Measurements from ENCODE around the gene MAGEF1.

Gene MAGEF1

GRCh38 chr3:184690192-184690883 lies 21.5 kb downstream of the MAGEF1 start:
- no peak for TF ChIP-seq REST (IDR thresholded peaks at IDR 0.05; ENCODE audit: insufficient read depth in 1 of 2, low read depth in 2 of 2, low read length in 2 of 2)
- no peak for TF ChIP-seq POLR2AphosphoS5 (IDR thresholded peaks at IDR 0.05; ENCODE audit: low read depth, low read length)
- no peak for TF ChIP-seq SIN3A (IDR thresholded peaks at IDR 0.05; ENCODE audit: borderline replicate concordance, insufficient read depth, low read length)
- no peak for TF ChIP-seq FOXP2 (optimal IDR thresholded peaks at IDR 0.05; ENCODE audit: borderline replicate concordance, extremely low read depth, extremely low read length, insufficient read depth)
- TF ChIP-seq TAF1 (IDR thresholded peaks at IDR 0.05; ENCODE audit: borderline replicate concordance, insufficient read depth, low read length) = no peak

- TF ChIP-seq TAF1 (IDR thresholded peaks at IDR 0.05; ENCODE audit: borderline replicate concordance, insufficient read depth, low read length) = no peak
- no peak for TF ChIP-seq REST (IDR thresholded peaks at IDR 0.05; ENCODE audit: insufficient read depth in 1 of 2, low read depth in 2 of 2, low read length in 2 of 2)
- no peak for TF ChIP-seq POLR2AphosphoS5 (IDR thresholded peaks at IDR 0.05; ENCODE audit: low read depth, low read length)
- no peak for TF ChIP-seq FOXP2 (optimal IDR thresholded peaks at IDR 0.05; ENCODE audit: borderline replicate concordance, extremely low read depth, extremely low read length, insufficient read depth)
- TF ChIP-seq SIN3A (IDR thresholded peaks at IDR 0.05; ENCODE audit: borderline replicate concordance, insufficient read depth, low read length) = no peak
Observed at GRCh38 chr3:184688882-184689271, 23.0 kb downstream of the MAGEF1 start.

GRCh38 chr3:184688251-184688881 lies 23.5 kb downstream of the MAGEF1 start:
- no peak for TF ChIP-seq POLR2AphosphoS5 (IDR thresholded peaks at IDR 0.05; ENCODE audit: low read depth, low read length)
- TF ChIP-seq SIN3A (IDR thresholded peaks at IDR 0.05; ENCODE audit: borderline replicate concordance, insufficient read depth, low read length) = no peak
- no peak for TF ChIP-seq REST (IDR thresholded peaks at IDR 0.05; ENCODE audit: insufficient read depth in 1 of 2, low read depth in 2 of 2, low read length in 2 of 2)
- TF ChIP-seq FOXP2 (optimal IDR thresholded peaks at IDR 0.05; ENCODE audit: borderline replicate concordance, extremely low read depth, extremely low read length, insufficient read depth) = no peak
- no peak for TF ChIP-seq TAF1 (IDR thresholded peaks at IDR 0.05; ENCODE audit: borderline replicate concordance, insufficient read depth, low read length)

GRCh38 chr3:184687363-184688015 lies 24.4 kb downstream of the MAGEF1 start:
- TF ChIP-seq REST (IDR thresholded peaks at IDR 0.05; ENCODE audit: insufficient read depth in 1 of 2, low read depth in 2 of 2, low read length in 2 of 2) (no peak), TAF1 (IDR thresholded peaks at IDR 0.05; ENCODE audit: borderline replicate concordance, insufficient read depth, low read length) (no peak), FOXP2 (optimal IDR thresholded peaks at IDR 0.05; ENCODE audit: borderline replicate concordance, extremely low read depth, extremely low read length, insufficient read depth) (no peak), POLR2AphosphoS5 (IDR thresholded peaks at IDR 0.05; ENCODE audit: low read depth, low read length) (no peak), SIN3A (IDR thresholded peaks at IDR 0.05; ENCODE audit: borderline replicate concordance, insufficient read depth, low read length) (no peak)
